ENCODE results near the gene OR52H1.

GRCh38 chr11:5514841-5515240 lies 33.5 kb downstream of the OR52H1 start:
- TF ChIP-seq CTCF (IDR thresholded peaks at IDR 0.05), result no peak
- TF ChIP-seq POLR2AphosphoS5 (IDR thresholded peaks at IDR 0.05), result no peak
- TF ChIP-seq POLR2A (IDR thresholded peaks at IDR 0.05), result no peak
- TF ChIP-seq EP300 (IDR thresholded peaks at IDR 0.05), result no peak
